ENCODE results near the gene TMEM168.
A peak's percentile ranks its signal among the peaks of the same experiment; 100 is the strongest.

Gene TMEM168

DNA sequence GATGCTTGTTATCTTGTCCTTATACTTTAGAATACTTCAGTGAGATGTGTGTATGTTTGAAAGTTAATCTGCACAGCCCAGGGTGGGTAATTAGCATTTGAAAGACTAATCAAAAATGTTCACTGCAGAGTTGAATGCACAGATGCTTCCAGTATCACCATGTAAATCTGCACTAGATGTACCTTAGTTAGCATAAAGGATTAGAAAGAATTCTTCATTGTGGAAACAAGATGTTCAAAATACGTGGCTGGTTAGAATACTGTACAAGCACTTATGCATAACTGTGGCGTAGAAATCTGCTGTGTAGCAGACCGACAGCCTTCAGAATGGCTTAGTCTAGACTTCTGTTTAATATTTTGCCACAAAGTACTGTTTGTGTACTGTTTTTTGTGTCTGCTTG, 2.2 kb upstream of the TMEM168 start:
- H3K27me3 ChIP-seq (ENCODE audit: insufficient read depth, low read length), result no peaks in the 10 kb centered on the region
- H3K9me3 ChIP-seq (ENCODE audit: low read length), result no peaks in the 10 kb centered on the region
- H3K36me3 ChIP-seq (ENCODE audit: insufficient read depth, low read length), result no peaks in the 10 kb centered on the region
- no peak overlapping the region for H2AFZ ChIP-seq (ENCODE audit: low read depth, low read length)
- H3K4me3 ChIP-seq (ENCODE audit: low read length), result no peak overlapping the region
- peaks cover 13% of the 10 kb centered on the region for H3K4me1 ChIP-seq (ENCODE audit: insufficient read depth, low read length)

DNA sequence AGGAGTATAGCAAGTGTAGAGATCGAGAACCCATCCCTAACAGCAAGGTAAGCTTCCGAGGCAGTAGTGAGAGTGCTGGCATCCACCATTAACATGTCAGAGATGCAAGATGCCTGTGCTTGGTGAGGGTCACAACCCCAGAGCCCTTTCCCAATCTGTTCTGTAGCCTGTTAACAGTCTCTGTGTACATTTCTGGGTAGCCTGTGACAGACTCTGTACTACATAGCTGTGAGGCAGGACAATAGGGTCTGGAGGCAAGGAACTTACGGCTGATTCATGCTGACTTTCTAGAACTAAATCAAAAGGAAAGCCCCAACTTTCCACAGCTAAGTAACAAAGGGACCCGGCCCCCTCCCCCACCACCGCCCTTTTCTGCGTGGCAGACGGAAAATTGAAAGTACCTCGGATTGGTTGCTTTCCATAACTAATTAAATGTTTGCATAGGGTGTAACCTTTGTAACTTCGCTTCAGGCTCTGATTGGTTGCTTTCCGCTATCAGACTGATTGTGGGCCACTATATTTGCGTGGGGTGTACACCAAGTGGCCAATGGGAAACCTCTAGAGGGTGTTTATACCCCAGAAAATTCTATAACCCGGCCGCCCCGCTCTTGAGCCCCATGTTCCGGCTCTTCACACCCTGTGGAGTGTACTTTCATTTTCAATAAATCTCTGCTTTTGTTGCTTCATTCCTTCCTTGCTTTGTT, 1.4 kb upstream of the TMEM168 start:
- Histone ChIP-seq H3K36me3 (ENCODE audit: insufficient read depth, low read length) (no peaks in the 10 kb centered on the region), H3K4me1 (ENCODE audit: insufficient read depth, low read length) (peaks cover 13% of the 10 kb centered on the region), H3K9me3 (ENCODE audit: low read length) (no peaks in the 10 kb centered on the region), H3K4me3 (ENCODE audit: low read length) (no peak overlapping the region), H2AFZ (ENCODE audit: low read depth, low read length) (no peak overlapping the region), H3K27me3 (ENCODE audit: insufficient read depth, low read length) (no peaks in the 10 kb centered on the region)

DNA sequence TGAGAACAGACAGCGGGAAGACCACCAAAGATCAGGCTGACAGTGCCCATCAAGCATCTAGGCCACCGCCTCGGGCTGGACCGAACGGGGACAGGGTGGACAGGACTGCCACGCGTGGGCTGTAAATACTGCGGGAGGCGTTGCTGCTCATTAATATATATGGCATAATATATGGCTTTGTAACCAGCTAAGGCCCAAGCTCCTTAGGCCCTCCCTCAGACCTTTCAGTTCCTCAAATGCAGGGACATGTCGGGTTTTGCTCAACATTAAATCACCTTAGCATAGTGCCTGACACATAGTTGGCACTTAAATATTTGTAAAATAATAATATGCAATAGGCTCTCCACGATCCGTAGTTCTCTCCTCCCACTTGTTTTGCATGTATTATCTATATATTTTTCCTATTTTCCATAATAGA, 402 bp upstream of the TMEM168 start:
- peak overlapping the region; percentile 75 for H2AFZ ChIP-seq (ENCODE audit: low read depth, low read length)
- peaks cover 13% of the 10 kb centered on the region for H3K4me1 ChIP-seq (ENCODE audit: insufficient read depth, low read length)
- no peaks in the 10 kb centered on the region for H3K27me3 ChIP-seq (ENCODE audit: insufficient read depth, low read length)
- H3K4me3 ChIP-seq (ENCODE audit: low read length), result peak overlapping the region; percentile 83
- no peaks in the 10 kb centered on the region for H3K9me3 ChIP-seq (ENCODE audit: low read length)
- H3K36me3 ChIP-seq (ENCODE audit: insufficient read depth, low read length), result no peaks in the 10 kb centered on the region

DNA sequence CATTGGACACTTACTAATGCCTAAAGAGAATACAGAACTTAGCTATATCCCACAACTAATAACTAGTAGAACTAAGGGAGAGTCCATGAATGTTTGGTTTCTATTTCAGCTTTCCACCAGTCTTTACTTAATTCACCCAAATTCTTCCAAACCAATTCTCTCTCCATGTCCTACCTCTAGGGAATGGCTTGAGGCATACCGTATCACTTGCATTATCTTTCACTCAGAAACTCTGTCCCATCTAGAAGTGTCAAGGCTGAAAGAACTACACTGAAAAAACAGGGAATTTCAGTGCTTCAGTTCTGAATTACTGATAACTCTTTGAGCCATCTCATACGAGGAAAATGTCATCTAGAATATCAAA, 758 bp downstream of the TMEM168 start:
- peaks cover 13% of the 10 kb centered on the region for H3K4me1 ChIP-seq (ENCODE audit: insufficient read depth, low read length)
- no peaks in the 10 kb centered on the region for H3K27me3 ChIP-seq (ENCODE audit: insufficient read depth, low read length)
- H2AFZ ChIP-seq (ENCODE audit: low read depth, low read length), result peak overlapping the region; percentile 75
- no peaks in the 10 kb centered on the region for H3K9me3 ChIP-seq (ENCODE audit: low read length)
- peak overlapping the region; percentile 83 for H3K4me3 ChIP-seq (ENCODE audit: low read length)
- H3K36me3 ChIP-seq (ENCODE audit: insufficient read depth, low read length), result peaks cover 4% of the 10 kb centered on the region

DNA sequence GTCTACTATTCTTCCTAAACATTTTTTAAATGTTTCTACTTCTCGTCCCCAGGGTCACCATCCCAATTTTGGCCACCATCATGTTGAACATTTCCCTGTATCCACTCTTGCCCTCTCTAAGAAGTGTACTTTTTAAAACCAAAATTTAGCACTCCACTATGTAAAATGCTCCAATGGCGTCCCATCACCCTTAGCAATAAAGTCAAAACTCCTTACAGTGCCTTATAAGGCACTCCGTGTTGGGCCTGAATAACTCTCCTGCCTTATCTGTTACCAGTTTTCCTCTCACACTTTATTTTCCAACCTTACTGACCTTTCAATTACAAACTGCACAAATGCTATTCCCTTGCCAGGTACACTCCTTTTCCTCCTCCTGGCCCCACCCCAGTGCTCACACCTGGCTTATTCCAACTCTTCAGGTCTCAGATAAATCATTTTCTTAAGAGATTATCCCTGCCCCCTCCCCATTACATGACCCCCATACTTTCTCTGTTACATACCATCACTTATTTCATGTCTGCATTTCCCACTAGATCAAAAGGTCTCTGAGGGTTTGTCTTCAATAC, 1.3 kb downstream of the TMEM168 start:
- no peak overlapping the region for H2AFZ ChIP-seq (ENCODE audit: low read depth, low read length)
- H3K4me1 ChIP-seq (ENCODE audit: insufficient read depth, low read length), result peaks cover 13% of the 10 kb centered on the region
- no peaks in the 10 kb centered on the region for H3K27me3 ChIP-seq (ENCODE audit: insufficient read depth, low read length)
- peak overlapping the region; percentile 83 for H3K4me3 ChIP-seq (ENCODE audit: low read length)
- H3K36me3 ChIP-seq (ENCODE audit: insufficient read depth, low read length), result peaks cover 7% of the 10 kb centered on the region
- no peaks in the 10 kb centered on the region for H3K9me3 ChIP-seq (ENCODE audit: low read length)

DNA sequence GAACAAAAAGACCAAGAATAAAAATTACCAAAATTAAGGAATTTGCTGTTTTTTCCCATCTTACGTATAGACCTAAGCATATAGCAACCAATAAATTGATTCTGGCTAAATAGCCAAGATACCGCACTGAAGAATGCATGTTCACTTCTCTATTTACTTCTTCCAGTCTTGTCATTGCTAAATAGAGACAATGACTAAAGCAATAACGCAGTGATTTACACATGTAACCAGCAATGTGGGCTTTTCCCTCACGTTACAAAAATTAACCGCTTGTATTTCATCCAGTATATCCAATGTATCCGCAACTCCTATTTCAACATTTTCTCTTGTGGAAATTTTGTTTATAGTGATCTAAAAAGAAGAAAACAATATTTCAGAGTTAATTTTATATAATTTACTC, 5.6 kb downstream of the TMEM168 start:
- Histone ChIP-seq H3K4me1 (ENCODE audit: insufficient read depth, low read length) (peaks cover 10% of the 10 kb centered on the region), H3K27me3 (ENCODE audit: insufficient read depth, low read length) (no peaks in the 10 kb centered on the region), H2AFZ (ENCODE audit: low read depth, low read length) (no peak overlapping the region), H3K9me3 (ENCODE audit: low read length) (no peaks in the 10 kb centered on the region), H3K36me3 (ENCODE audit: insufficient read depth, low read length) (peaks cover 9% of the 10 kb centered on the region), H3K4me3 (ENCODE audit: low read length) (no peak overlapping the region)

DNA sequence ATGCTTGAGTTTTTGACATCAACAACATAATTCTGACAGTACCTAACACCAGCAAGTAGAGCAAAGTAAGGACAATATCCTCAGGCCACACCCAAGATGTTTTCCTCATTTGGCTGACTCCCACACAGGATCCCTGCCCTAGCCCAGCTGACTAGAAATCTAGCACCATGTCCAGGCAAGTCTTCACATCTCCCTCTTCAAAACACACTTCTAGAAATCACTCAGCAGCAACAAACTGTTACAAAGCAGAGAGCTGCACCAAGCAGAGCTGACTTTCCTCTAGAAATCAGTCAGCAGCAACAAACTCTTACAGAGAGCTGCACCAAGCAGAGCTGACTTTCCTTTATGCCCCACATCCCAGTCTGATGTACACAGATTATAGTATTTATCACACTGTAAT, 7.7 kb downstream of the TMEM168 start:
- Histone ChIP-seq H3K27me3 (ENCODE audit: insufficient read depth, low read length) (no peaks in the 10 kb centered on the region), H3K4me3 (ENCODE audit: low read length) (no peak overlapping the region), H3K4me1 (ENCODE audit: insufficient read depth, low read length) (no peaks in the 10 kb centered on the region), H3K36me3 (ENCODE audit: insufficient read depth, low read length) (peaks cover 9% of the 10 kb centered on the region), H3K9me3 (ENCODE audit: low read length) (no peaks in the 10 kb centered on the region), H2AFZ (ENCODE audit: low read depth, low read length) (no peak overlapping the region)

DNA sequence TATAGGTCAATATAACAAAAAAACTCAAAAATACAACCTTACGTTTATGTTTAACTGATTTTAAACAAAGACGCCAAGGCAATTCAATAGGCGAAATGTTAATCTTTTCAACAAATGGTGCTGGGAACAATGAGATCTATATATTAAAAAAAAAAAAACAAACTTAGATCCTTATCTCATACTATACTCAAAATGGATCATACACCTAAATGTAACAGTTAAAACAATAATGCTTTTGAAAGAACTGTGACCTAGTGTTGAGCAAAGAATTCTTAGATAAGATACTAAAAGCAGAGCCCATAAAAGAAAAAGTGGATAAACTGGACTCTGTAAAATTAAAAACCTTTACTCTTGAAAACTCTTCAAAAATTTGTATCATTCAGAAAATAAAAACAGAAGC, 8.6 kb downstream of the TMEM168 start:
- H3K4me3 ChIP-seq (ENCODE audit: low read length), result no peak overlapping the region

DNA sequence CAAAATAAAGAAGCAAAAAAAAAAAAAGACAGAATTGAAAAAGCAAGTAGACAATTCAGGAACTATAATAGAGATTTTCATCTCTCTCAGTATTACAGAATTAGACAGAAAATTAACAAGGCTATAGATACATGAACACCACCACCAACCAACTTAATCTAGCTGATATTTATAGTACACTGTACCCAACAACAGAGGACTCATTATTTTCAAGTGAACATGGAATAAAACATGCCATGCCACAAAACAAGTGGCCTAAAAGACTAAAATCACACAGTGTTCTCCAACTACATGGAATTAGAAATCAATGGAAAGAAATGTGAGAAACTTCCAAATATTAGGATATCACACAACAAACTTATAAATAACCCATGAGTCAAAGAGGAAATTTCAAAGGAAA, 9.1 kb downstream of the TMEM168 start:
- no peaks in the 10 kb centered on the region for H3K27me3 ChIP-seq (ENCODE audit: insufficient read depth, low read length)

More for the DNA sequence above, 8.6 kb downstream of the TMEM168 start:
- Histone ChIP-seq H3K36me3 (ENCODE audit: insufficient read depth, low read length) (peaks cover 9% of the 10 kb centered on the region), H3K27me3 (ENCODE audit: insufficient read depth, low read length) (no peaks in the 10 kb centered on the region), H3K4me1 (ENCODE audit: insufficient read depth, low read length) (no peaks in the 10 kb centered on the region), H3K9me3 (ENCODE audit: low read length) (no peaks in the 10 kb centered on the region), H2AFZ (ENCODE audit: low read depth, low read length) (no peak overlapping the region)

DNA sequence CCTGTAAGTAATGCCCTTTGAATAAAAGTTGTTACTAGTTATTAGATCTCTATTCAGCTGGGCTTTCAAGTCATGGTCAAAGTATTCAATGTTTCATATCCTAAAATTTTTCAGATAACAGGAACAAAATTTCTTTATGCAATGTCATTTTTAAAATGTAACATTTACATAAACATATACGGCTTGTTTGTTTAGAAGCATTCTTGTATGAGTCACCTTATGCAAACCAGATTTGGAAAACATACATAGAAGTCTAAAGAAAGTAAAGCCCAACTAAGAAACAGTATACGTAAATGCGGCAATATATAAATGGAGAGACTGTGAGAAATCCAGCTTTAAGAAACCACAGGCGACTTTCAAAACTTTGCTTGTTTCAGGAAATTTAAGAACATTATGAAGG, 10.5 kb downstream of the TMEM168 start:
- Histone ChIP-seq H3K27me3 (ENCODE audit: insufficient read depth, low read length) (no peaks in the 10 kb centered on the region), H3K4me1 (ENCODE audit: insufficient read depth, low read length) (no peaks in the 10 kb centered on the region), H2AFZ (ENCODE audit: low read depth, low read length) (no peak overlapping the region), H3K9me3 (ENCODE audit: low read length) (no peaks in the 10 kb centered on the region), H3K36me3 (ENCODE audit: insufficient read depth, low read length) (peaks cover 7% of the 10 kb centered on the region), H3K4me3 (ENCODE audit: low read length) (no peak overlapping the region)

More for the DNA sequence above, 9.1 kb downstream of the TMEM168 start:
- Histone ChIP-seq H3K36me3 (ENCODE audit: insufficient read depth, low read length) (peaks cover 9% of the 10 kb centered on the region), H3K4me3 (ENCODE audit: low read length) (no peak overlapping the region), H2AFZ (ENCODE audit: low read depth, low read length) (no peak overlapping the region), H3K4me1 (ENCODE audit: insufficient read depth, low read length) (no peaks in the 10 kb centered on the region), H3K9me3 (ENCODE audit: low read length) (no peaks in the 10 kb centered on the region)

DNA sequence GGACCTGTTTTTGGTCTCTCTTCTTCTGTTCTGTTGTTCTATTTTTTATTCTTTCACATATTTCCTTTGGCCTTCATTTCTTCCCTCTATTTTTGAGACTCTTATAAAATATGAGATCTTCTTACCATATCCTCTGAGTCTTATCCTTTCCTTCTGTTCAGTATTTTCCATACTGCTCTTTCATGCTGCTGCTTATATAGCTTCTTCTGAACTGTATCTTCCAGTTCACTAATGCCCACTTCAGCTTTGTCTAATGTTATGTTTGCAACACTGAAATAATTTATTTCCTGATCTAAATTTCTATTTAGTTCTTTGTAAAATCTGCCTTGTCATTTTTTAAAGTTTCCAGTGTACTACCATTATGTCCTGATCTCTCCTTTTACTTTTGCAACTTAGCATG, 12.8 kb downstream of the TMEM168 start:
- Histone ChIP-seq H3K4me1 (ENCODE audit: insufficient read depth, low read length) (no peaks in the 10 kb centered on the region), H3K36me3 (ENCODE audit: insufficient read depth, low read length) (peaks cover 2% of the 10 kb centered on the region), H3K27me3 (ENCODE audit: insufficient read depth, low read length) (no peaks in the 10 kb centered on the region), H3K4me3 (ENCODE audit: low read length) (no peak overlapping the region), H2AFZ (ENCODE audit: low read depth, low read length) (no peak overlapping the region), H3K9me3 (ENCODE audit: low read length) (no peaks in the 10 kb centered on the region)

DNA sequence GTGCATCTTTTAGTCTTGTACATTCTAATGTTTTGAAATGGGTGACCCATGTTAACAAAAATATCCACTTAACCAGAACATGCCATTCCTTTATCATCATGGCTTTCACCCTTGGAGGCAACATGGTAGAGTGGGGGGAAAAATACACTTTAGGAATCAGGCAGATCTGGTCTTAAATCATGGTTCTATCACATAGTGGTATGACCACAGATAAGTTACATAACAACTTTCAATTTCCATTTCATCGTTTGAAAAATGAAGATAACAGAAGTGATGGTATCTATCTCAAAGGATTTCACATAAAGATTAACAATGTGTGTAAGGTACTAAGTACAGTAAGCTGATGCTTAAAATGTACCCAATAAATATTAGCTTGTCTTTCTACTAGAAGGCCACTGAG, 19.0 kb downstream of the TMEM168 start:
- H2AFZ ChIP-seq (ENCODE audit: low read depth, low read length), result no peak overlapping the region

DNA sequence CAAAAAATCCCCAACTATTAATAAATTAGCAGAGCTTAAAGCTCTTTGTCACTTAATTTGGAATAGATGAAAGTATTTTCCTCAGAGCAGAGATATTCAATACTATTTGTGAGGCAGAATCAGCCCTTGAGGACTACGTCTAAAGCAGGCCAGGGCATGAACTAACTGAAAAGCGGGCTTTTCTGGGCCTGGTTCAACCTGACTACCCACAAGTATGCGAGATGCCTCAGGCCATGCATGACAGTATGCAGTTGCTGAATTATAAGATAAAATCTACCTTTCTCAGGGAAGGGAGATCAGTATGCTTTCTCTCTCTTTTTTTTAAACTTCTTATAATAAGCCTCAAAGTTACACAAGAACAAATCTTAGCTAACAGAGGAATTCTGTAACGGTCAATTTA, 20.1 kb downstream of the TMEM168 start:
- Histone ChIP-seq H3K36me3 (ENCODE audit: insufficient read depth, low read length) (no peaks in the 10 kb centered on the region), H3K9me3 (ENCODE audit: low read length) (no peaks in the 10 kb centered on the region), H3K4me3 (ENCODE audit: low read length) (no peak overlapping the region), H3K4me1 (ENCODE audit: insufficient read depth, low read length) (no peaks in the 10 kb centered on the region), H2AFZ (ENCODE audit: low read depth, low read length) (no peak overlapping the region), H3K27me3 (ENCODE audit: insufficient read depth, low read length) (no peaks in the 10 kb centered on the region)

More for the DNA sequence above, 19.0 kb downstream of the TMEM168 start:
- no peaks in the 10 kb centered on the region for H3K9me3 ChIP-seq (ENCODE audit: low read length)
- no peak overlapping the region for H3K4me3 ChIP-seq (ENCODE audit: low read length)
- H3K27me3 ChIP-seq (ENCODE audit: insufficient read depth, low read length), result no peaks in the 10 kb centered on the region
- H3K36me3 ChIP-seq (ENCODE audit: insufficient read depth, low read length), result no peaks in the 10 kb centered on the region
- H3K4me1 ChIP-seq (ENCODE audit: insufficient read depth, low read length), result no peaks in the 10 kb centered on the region

DNA sequence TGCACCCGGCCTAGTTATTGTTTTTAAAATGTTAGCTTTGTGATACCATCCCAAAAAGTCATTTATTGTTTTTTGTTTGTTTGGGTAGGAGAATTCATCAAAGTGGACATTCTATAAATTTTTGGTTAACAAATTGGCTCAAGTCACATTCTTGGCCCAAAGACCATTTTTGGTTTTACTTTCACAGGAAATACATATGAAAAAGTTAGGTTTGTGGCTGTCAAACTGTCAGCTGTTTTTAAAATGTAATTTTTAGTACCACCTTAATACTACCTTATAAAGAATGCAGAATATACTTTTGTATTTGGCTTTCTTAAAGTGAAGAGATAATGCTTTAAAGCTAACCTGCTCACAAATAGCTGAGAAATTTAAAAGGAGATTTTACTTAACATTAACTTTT, 25.1 kb downstream of the TMEM168 start:
- Histone ChIP-seq H2AFZ (ENCODE audit: low read depth, low read length) (no peak overlapping the region), H3K4me3 (ENCODE audit: low read length) (no peak overlapping the region), H3K27me3 (ENCODE audit: insufficient read depth, low read length) (no peaks in the 10 kb centered on the region), H3K36me3 (ENCODE audit: insufficient read depth, low read length) (no peaks in the 10 kb centered on the region), H3K4me1 (ENCODE audit: insufficient read depth, low read length) (no peaks in the 10 kb centered on the region), H3K9me3 (ENCODE audit: low read length) (no peaks in the 10 kb centered on the region)
